C4-2B (cell line): ENCODE results near the gene GPR37.

Source experiments
- H3K27ac ChIP-seq: fragments of 450-650 bp; 2 replicates; pipeline ENCODE4 v1.5.1; 2017
- ZFX ChIP-seq: fragments of 450-650 bp; IDR thresholded peaks from 2 replicates; pipeline ENCODE4 v1.6.1; 2017
- TF ChIP-seq, protein P1 (sequence below): fragments of 450-650 bp; conservative IDR thresholded peaks from 2 replicates; pipeline ENCODE4 v1.5.1; 2017; ENCODE audit warnings: mild to moderate bottlenecking

GPR37 gene

DNA sequence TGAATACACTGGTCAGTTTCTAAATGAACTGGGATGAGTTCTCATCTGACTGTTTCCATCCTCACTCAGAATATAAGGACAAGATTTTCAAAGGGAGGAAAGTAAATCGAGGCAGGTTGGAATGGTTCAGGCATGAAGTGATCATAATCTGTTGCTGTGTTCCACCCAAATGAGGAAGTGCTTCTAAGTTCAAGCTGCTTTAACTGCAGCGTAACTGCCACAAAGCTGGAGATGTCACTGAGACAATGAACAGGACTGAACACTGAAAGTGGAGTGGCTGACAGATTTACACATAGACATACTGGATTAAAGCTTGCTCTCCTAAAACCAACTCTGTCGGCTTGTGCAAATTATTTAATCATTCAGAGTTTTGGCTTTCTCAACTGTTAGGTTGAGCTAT, 66.6 kb downstream of the GPR37 start:
- TF ChIP-seq, protein P1, sequence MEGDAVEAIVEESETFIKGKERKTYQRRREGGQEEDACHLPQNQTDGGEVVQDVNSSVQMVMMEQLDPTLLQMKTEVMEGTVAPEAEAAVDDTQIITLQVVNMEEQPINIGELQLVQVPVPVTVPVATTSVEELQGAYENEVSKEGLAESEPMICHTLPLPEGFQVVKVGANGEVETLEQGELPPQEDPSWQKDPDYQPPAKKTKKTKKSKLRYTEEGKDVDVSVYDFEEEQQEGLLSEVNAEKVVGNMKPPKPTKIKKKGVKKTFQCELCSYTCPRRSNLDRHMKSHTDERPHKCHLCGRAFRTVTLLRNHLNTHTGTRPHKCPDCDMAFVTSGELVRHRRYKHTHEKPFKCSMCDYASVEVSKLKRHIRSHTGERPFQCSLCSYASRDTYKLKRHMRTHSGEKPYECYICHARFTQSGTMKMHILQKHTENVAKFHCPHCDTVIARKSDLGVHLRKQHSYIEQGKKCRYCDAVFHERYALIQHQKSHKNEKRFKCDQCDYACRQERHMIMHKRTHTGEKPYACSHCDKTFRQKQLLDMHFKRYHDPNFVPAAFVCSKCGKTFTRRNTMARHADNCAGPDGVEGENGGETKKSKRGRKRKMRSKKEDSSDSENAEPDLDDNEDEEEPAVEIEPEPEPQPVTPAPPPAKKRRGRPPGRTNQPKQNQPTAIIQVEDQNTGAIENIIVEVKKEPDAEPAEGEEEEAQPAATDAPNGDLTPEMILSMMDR, result no peak
- no peak for TF ChIP-seq ZFX

DNA sequence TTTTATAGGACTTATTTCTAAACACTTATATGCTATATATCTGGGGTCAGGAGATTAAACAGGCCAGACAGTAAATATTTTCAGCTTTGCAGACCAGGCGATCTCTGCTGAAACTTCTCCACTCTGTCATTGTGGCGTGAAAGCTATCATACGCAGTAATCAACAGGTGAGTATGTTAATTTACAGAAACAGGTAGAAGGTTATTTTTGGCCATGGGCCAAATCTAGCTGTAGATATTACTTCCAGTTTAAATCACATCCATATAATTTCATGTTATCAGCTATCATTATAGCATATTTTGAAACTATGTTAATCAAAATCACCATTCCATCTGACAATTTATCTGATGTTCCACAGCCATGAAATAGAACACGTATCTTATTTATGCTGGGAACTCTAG, 67.8 kb downstream of the GPR37 start:
- TF ChIP-seq, protein P1, result no peak
- no peak for TF ChIP-seq ZFX
- H3K27ac ChIP-seq, result no peak overlapping the region

More for the DNA sequence above, 66.6 kb downstream of the GPR37 start:
- no peak overlapping the region for H3K27ac ChIP-seq
